HG03378 (cell line): Measurements from ENCODE around the gene CACNA1C.

Source experiments
- ATAC-seq: cut with Tn5 transposase; IDR thresholded peaks from one replicate; pipeline ENCODE4 v1.9.1; 2021; ENCODE audit warnings: mild to moderate bottlenecking, moderate library complexity; ENCODE audit not compliant: unreplicated experiment

Gene CACNA1C

GRCh38 chr12:2745655-2746054 lies 692.9 kb downstream of the CACNA1C start:
- ATAC-seq, result no peak
